H1 (cell line): ENCODE data around the gene SS18L1. TPM values are rescaled to one million over a fixed set of nuclear protein-coding genes. Genes with fewer than 3 reads are reported as not detected.
A peak's percentile ranks its signal among the peaks of the same experiment; 100 is the strongest.

Experiments used
- CTCF ChIA-PET: fragments of 300-600 bp; sonication (Branson Sonifier 250); formaldehyde crosslinking; loops from one replicate; lab custom pipeline; 2021; ENCODE audit not compliant: partially characterized antibody; lab: Charles Lee
- POLR2A ChIA-PET: fragments of 300-600 bp; sonication (Branson Sonifier 250); formaldehyde crosslinking; loops from one replicate; lab custom pipeline; 2021; ENCODE audit warnings: inconsistent platforms; ENCODE audit not compliant: partially characterized antibody; lab: Charles Lee
- DNase-seq, 2 experiments: peaks; one replicate each; pipeline versions ENCODE4 v3.0.0 to v3.0.0-alpha.2; 2010 to 2022; ENCODE audit warnings: low spot score in 2 of 2, low read depth in 1 of 2, mixed read lengths in 1 of 2
- FAIRE-seq: peaks from 2 replicates; lab custom pipeline; 2011; peaks lifted over from hg19 to GRCh38; lab: Jason Lieb, UNC
- H2AFZ ChIP-seq: 2 replicates; pipeline ENCODE4 v1.8.1; 2012; ENCODE audit warnings: low read length, inconsistent platforms
- H2AK5ac ChIP-seq: 2 replicates; pipeline ENCODE4 v1.6.1; 2013; ENCODE audit warnings: low read depth, low read length
- H2BK120ac ChIP-seq: replicated peaks from 2 replicates; pipeline ENCODE3; 2013; ENCODE audit warnings: low read depth, low read length, inconsistent platforms
- H2BK12ac ChIP-seq: 2 replicates; pipeline ENCODE4 v1.6.1; 2013; ENCODE audit warnings: low read depth, low read length
- H2BK15ac ChIP-seq: 2 replicates; pipeline ENCODE4 v1.6.1; 2013; ENCODE audit warnings: low read length
- H2BK20ac ChIP-seq: 2 replicates; pipeline ENCODE4 v1.6.1; 2013; ENCODE audit warnings: low read length
- H2BK5ac ChIP-seq: 2 replicates; pipeline ENCODE4 v1.6.1; 2013; ENCODE audit warnings: low read depth, low read length
- H3K14ac ChIP-seq: 2 replicates; pipeline ENCODE4 v1.6.1; 2013; ENCODE audit warnings: inconsistent platforms; ENCODE audit not compliant: insufficient read length
- H3K18ac ChIP-seq: 2 replicates; pipeline ENCODE4 v1.6.1; 2013; ENCODE audit warnings: low read length; ENCODE audit errors: extremely low read depth
- H3K23ac ChIP-seq: 2 replicates; pipeline ENCODE4 v1.6.1; 2013; ENCODE audit warnings: inconsistent platforms; ENCODE audit not compliant: insufficient read length
- H3K23me2 ChIP-seq: 2 replicates; pipeline ENCODE4 v1.6.1; 2013; ENCODE audit warnings: low read depth, low read length
- H3K27ac ChIP-seq: 2 replicates; pipeline ENCODE4 v1.6.1; 2011; ENCODE audit warnings: low read depth, low read length, inconsistent platforms
- H3K27me3 ChIP-seq, 4 experiments: replicated peaks in 1 of 4; 1 replicate in 1 of 4; 2 replicates in 3 of 4; pipeline versions ENCODE4 v1.6.1 to v1.8.1; 2011 to 2013; ENCODE audit warnings: low read length in 3 of 4, mild to moderate bottlenecking in 3 of 4, inconsistent platforms in 2 of 4, mixed read lengths in 2 of 4, moderate library complexity in 1 of 4; ENCODE audit not compliant: control insufficient read depth in 3 of 4, insufficient read depth in 3 of 4; ENCODE audit errors: extremely low read depth in 1 of 4
- H3K36me3 ChIP-seq, 4 experiments: 2 replicates each; pipeline versions ENCODE4 v1.6.1 to v1.8.1; 2011 to 2013; ENCODE audit warnings: mild to moderate bottlenecking in 4 of 4, low read length in 3 of 4, moderate library complexity in 2 of 4, control low read depth in 1 of 4, inconsistent platforms in 1 of 4; ENCODE audit not compliant: insufficient read depth in 4 of 4, control insufficient read depth in 2 of 4
- H3K4ac ChIP-seq: replicated peaks from 2 replicates; pipeline ENCODE3; 2013; ENCODE audit warnings: low read length, low read depth, mixed read lengths, inconsistent platforms; ENCODE audit not compliant: insufficient read length
- H3K4me1 ChIP-seq, 4 experiments: replicated peaks in 1 of 4; 1 replicate in 1 of 4; 2 replicates in 3 of 4; pipeline versions ENCODE4 v1.6.1 to v1.8.1; 2011 to 2013; ENCODE audit warnings: low read length in 3 of 4, inconsistent platforms in 2 of 4, mixed read lengths in 1 of 4; ENCODE audit not compliant: insufficient read depth in 4 of 4, control insufficient read depth in 3 of 4
- H3K4me2 ChIP-seq, 2 experiments: 2 replicates each; pipeline versions ENCODE4 v1.6.1 to v1.8.1; 2011 to 2013; ENCODE audit warnings: low read depth in 2 of 2, low read length in 2 of 2, control low read depth in 1 of 2, inconsistent platforms in 1 of 2, mild to moderate bottlenecking in 1 of 2; ENCODE audit not compliant: insufficient read depth in 1 of 2
- H3K4me3 ChIP-seq, 4 experiments: fragments of 200-600, 300-600 bp in 1 of 4; sonication (generic), shearing (Covaris generic), sonication (Bioruptor Twin) in 1 of 4; 2 replicates each; pipeline versions ENCODE4 v1.5.1 to v1.8.1; 2011 to 2016; ENCODE audit warnings: low read length in 4 of 4, low read depth in 3 of 4, control low read depth in 2 of 4, inconsistent platforms in 2 of 4, mild to moderate bottlenecking in 2 of 4, mixed read lengths in 1 of 4, moderate library complexity in 1 of 4; ENCODE audit not compliant: insufficient read depth in 2 of 4; ENCODE audit errors: extremely low read depth in 1 of 4
- H3K56ac ChIP-seq: replicated peaks from 2 replicates; pipeline ENCODE3; 2013; ENCODE audit warnings: low read depth, mild to moderate bottlenecking, mixed read lengths, low read length, inconsistent platforms; ENCODE audit not compliant: insufficient read length
- H3K79me1 ChIP-seq: 2 replicates; pipeline ENCODE4 v1.6.1; 2013; ENCODE audit warnings: low read depth, low read length, control low read depth
- H3K79me2 ChIP-seq, 2 experiments: 2 replicates each; pipeline versions ENCODE4 v1.6.1 to v1.8.1; 2012 to 2013; ENCODE audit warnings: low read length in 2 of 2, mild to moderate bottlenecking in 2 of 2, inconsistent platforms in 1 of 2; ENCODE audit not compliant: insufficient read depth in 2 of 2, control insufficient read depth in 1 of 2
- H3K9ac ChIP-seq, 4 experiments: replicated peaks in 1 of 4; 1 replicate in 1 of 4; 2 replicates in 3 of 4; pipeline versions ENCODE4 v1.6.1 to v1.8.1; 2011 to 2013; ENCODE audit warnings: low read depth in 3 of 4, low read length in 3 of 4, control low read depth in 2 of 4, mild to moderate bottlenecking in 2 of 4, moderate library complexity in 2 of 4, inconsistent platforms in 1 of 4; ENCODE audit errors: extremely low read depth in 1 of 4
- H3K9me3 ChIP-seq, 2 experiments: 2 replicates each; pipeline versions ENCODE4 v1.6.1 to v1.8.1; 2012 to 2013; ENCODE audit warnings: mild to moderate bottlenecking in 2 of 2, moderate library complexity in 2 of 2, control low read depth in 1 of 2, inconsistent platforms in 1 of 2, low read depth in 1 of 2, low read length in 1 of 2, mixed read lengths in 1 of 2; ENCODE audit not compliant: insufficient read depth in 2 of 2
- H4K20me1 ChIP-seq, 2 experiments: replicated peaks in 1 of 2; 2 replicates each; pipeline versions ENCODE3 to v1.8.1; 2011 to 2013; ENCODE audit warnings: inconsistent platforms in 2 of 2, low read length in 2 of 2, mild to moderate bottlenecking in 1 of 2; ENCODE audit not compliant: insufficient read depth in 2 of 2, control insufficient read depth in 1 of 2
- H4K5ac ChIP-seq: 2 replicates; pipeline ENCODE4 v1.6.1; 2013; ENCODE audit warnings: low read length, low read depth, mixed read lengths, inconsistent platforms; ENCODE audit not compliant: insufficient read length
- H4K8ac ChIP-seq: 2 replicates; pipeline ENCODE4 v1.8.0; 2013; ENCODE audit warnings: mild to moderate bottlenecking, moderate library complexity, low read length, inconsistent platforms; ENCODE audit not compliant: insufficient read depth; ENCODE audit errors: extremely low read depth
- H4K91ac ChIP-seq: replicated peaks from 2 replicates; pipeline ENCODE3; 2013; ENCODE audit warnings: low read length, mixed read lengths, inconsistent platforms; ENCODE audit not compliant: insufficient read length
- CHD1 ChIP-seq: IDR thresholded peaks from 2 replicates; pipeline ENCODE4 v1.6.1; 2012; ENCODE audit warnings: low read depth, low read length, improper control_type of control experiment
- CHD2 ChIP-seq: IDR thresholded peaks from 2 replicates; pipeline ENCODE4 v1.6.1; 2012; ENCODE audit warnings: low read length, improper control_type of control experiment
- E2F6 ChIP-seq: IDR thresholded peaks from 2 replicates; pipeline ENCODE4 v1.6.1; 2012; ENCODE audit warnings: inconsistent platforms
- GTF2F1 ChIP-seq: IDR thresholded peaks from 2 replicates; pipeline ENCODE4 v1.6.1; 2012; ENCODE audit warnings: low read depth, low read length, improper control_type of control experiment, borderline replicate concordance
- HDAC2 ChIP-seq, 2 experiments: fragments of 300-600 bp in 1 of 2; sonication (generic) in 1 of 2; IDR thresholded peaks; 2 replicates each; pipeline ENCODE4 v1.6.1; 2011 to 2012; ENCODE audit warnings: low read depth in 2 of 2, low read length in 2 of 2, mild to moderate bottlenecking in 2 of 2, moderate library complexity in 2 of 2, borderline replicate concordance in 1 of 2, inconsistent platforms in 1 of 2
- JUND ChIP-seq: IDR thresholded peaks from 2 replicates; pipeline ENCODE4 v1.6.1; 2011; ENCODE audit warnings: mild to moderate bottlenecking, improper control_type of control experiment, low read length
- PHF8 ChIP-seq: fragments of 200-600 bp; sonication (generic); conservative IDR thresholded peaks from 2 replicates; pipeline ENCODE4 v1.7.1; 2012; ENCODE audit warnings: low read depth, mild to moderate bottlenecking, inconsistent platforms, low read length, moderate library complexity
- YY1 ChIP-seq: IDR thresholded peaks from 2 replicates; pipeline ENCODE4 v1.6.1; 2011; ENCODE audit warnings: low read depth, mild to moderate bottlenecking, low read length
- WGBS, 2 experiments: shearing (Covaris generic) in 1 of 2; methylation state at CpG; one replicate each; pipeline versions ENCODE4 v1.1.6 to v1.1.7; 2013 to 2015; ENCODE audit warnings: low lambda C conversion rate in 2 of 2, mixed read lengths in 2 of 2, inconsistent platforms in 1 of 2, low coverage in 1 of 2, missing lambda C conversion rate in 1 of 2; ENCODE audit not compliant: insufficient replicate concordance in 2 of 2, insufficient coverage in 1 of 2, insufficient read length in 1 of 2; ENCODE audit errors: extremely low coverage in 1 of 2, missing lambda C conversion rate in 1 of 2; 5-methylcytosine and 5-hydroxymethylcytosine counted together
- polyA plus RNA-seq, 7 experiments: library from polyadenylated mRNA; depleted of rRNA in 3 of 7; stranded (reverse) in 5 of 7; unstranded in 2 of 7; fragments of >200 nt in 5 of 7; fragments of 200-250 nt in 2 of 7; gene quantifications; 1 replicate in 5 of 7; 2 replicates in 1 of 7; 4 replicates in 1 of 7; pipeline versions ENCODE4 v1.2.1 to v1.2.3, GENCODE V29; 2011 to 2013; ENCODE audit warnings: missing spikeins in 2 of 7, mixed read lengths in 2 of 7
- total RNA-seq: library from RNA; stranded (reverse); fragmentation: NEBNext Ultra II Directional; extraction: Animal tissue kit (Norgen Biotek cat#: 25700); gene quantifications from 2 replicates; pipeline ENCODE4 v1.2.1, GENCODE V29; 2021

Gene SS18L1
- total and polyA plus RNA-seq, 2 of the 8 experiments (the other 6 are each of a cell fraction or from before 2014, with no cell fraction given) = 28.4 to 29.7 TPM

- H4K91ac ChIP-seq = no peak overlapping the region
- 97% methylated on average over 36 of the region's 38 CpGs; no CpG with 5 or more reads in 1 of the 2 experiments for WGBS, 2 experiments
Measured at GRCh38 chr20:62162765-62163484, 19.4 kb downstream of the SS18L1 start.

More at GRCh38 chr20:62162765-62163484, 19.4 kb downstream of the SS18L1 start:
- Histone ChIP-seq H3K36me3 (peaks cover 13 to 50% (median 32%) of the 10 kb centered on the region in 4 experiments), H3K79me1 (peaks cover 7% of the 10 kb centered on the region), H2BK12ac (no peak overlapping the region), H2BK15ac (no peak overlapping the region), H2AFZ (no peak overlapping the region), H2BK5ac (no peak overlapping the region), H4K20me1 (peaks cover 5 to 42% of the 10 kb centered on the region in 2 experiments), H3K9ac (no peak overlapping the region), H4K5ac (no peak overlapping the region), H3K56ac (no peak overlapping the region), H3K23me2 (no peaks in the 10 kb centered on the region), H3K79me2 (peaks cover 2 to 20% of the 10 kb centered on the region in 2 experiments; a peak in 3 of 4 replicates), H2BK120ac (no peak overlapping the region), H3K23ac (no peak overlapping the region), H3K27me3 (no peaks in the 10 kb centered on the region), H3K4me3 (no peak overlapping the region), H4K8ac (peak overlapping the region; percentile 91), H3K4me1 (no peaks in the 10 kb centered on the region), H3K14ac (no peak overlapping the region), H3K4me2 (no peak overlapping the region), H2BK20ac (no peak overlapping the region), H2AK5ac (no peak overlapping the region), H3K27ac (no peak overlapping the region), H3K18ac (no peak overlapping the region), H3K4ac (no peak overlapping the region), H3K9me3 (no peaks in the 10 kb centered on the region)
- FAIRE-seq (no peak), DNase-seq (no peak)
- POLR2A ChIA-PET = no interaction called here
- CTCF ChIA-PET = no interaction called here
- TF ChIP-seq JUND = no peak
- no peak for TF ChIP-seq GTF2F1
- no peak for TF ChIP-seq YY1
- TF ChIP-seq HDAC2 (IDR thresholded peaks at IDR 0.05; ENCODE audit: borderline replicate concordance in 1 of 2, low read depth in 2 of 2, low read length in 2 of 2) = no peak
- TF ChIP-seq PHF8 = no peak
- no peak for TF ChIP-seq CHD1
- TF ChIP-seq CHD2 = no peak
- no peak for TF ChIP-seq E2F6
